ENCODE data around the gene LYZ.

The LYZ gene

DNA sequence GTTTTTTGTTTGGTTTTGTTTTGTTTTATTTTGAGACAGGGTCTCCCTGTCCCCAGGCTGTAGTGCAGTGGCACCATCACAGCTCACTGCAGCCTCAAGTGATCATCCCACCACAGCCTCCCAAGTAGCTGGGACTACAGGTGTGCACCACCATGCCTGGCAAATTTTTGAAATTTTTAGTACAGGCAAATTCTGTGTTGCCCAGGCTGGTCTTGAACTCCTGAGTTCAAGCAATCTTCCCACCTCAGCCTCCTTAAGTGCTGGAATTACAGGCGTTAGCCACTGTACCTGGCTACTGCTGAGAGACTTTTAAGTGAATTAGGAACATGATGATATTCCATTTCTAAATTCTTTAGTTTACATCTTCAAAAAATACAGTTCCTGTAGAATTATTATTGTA, 2.6 kb downstream of the LYZ start:
- Mint-ChIP-seq H3K9me3 (ENCODE audit: low read depth) (no peaks in the 10 kb centered on the region), H3K4me3 (no peak overlapping the region), H3K36me3 (no peaks in the 10 kb centered on the region), H3K27ac (no peak overlapping the region), H3K27me3 (peaks cover under 1% of the 10 kb centered on the region), H3K4me1 (ENCODE audit: low read depth) (peaks cover 5% of the 10 kb centered on the region)

- Mint-ChIP-seq H3K9me3 (ENCODE audit: low read depth) (no peaks in the 10 kb centered on the region), H3K36me3 (no peaks in the 10 kb centered on the region), H3K4me3 (no peak overlapping the region), H3K27ac (no peak overlapping the region), H3K4me1 (ENCODE audit: low read depth) (peaks cover 5% of the 10 kb centered on the region), H3K27me3 (no peaks in the 10 kb centered on the region)
These were observed 3.5 kb downstream of the LYZ start for GRCh38 chr12:69351462-69352236.

GRCh38 chr12:69352904-69353303, 4.7 kb downstream of the LYZ start:
- Mint-ChIP-seq H3K4me1 (ENCODE audit: low read depth) (peaks cover 8% of the 10 kb centered on the region), H3K4me3 (no peak overlapping the region), H3K27ac (no peak overlapping the region)

GRCh38 chr12:69354172-69354555, 6.0 kb downstream of the LYZ start:
- H3K27me3 Mint-ChIP-seq: no peaks in the 10 kb centered on the region
- peaks cover 8% of the 10 kb centered on the region for H3K4me1 Mint-ChIP-seq (ENCODE audit: low read depth)

More at GRCh38 chr12:69352904-69353303, 4.7 kb downstream of the LYZ start:
- no peaks in the 10 kb centered on the region for H3K9me3 Mint-ChIP-seq (ENCODE audit: low read depth)
- H3K36me3 Mint-ChIP-seq: no peaks in the 10 kb centered on the region
- no peaks in the 10 kb centered on the region for H3K27me3 Mint-ChIP-seq

GRCh38 chr12:69354556-69355187, 6.5 kb downstream of the LYZ start:
- H3K4me3 Mint-ChIP-seq: no peak overlapping the region
- peaks cover 12% of the 10 kb centered on the region for H3K4me1 Mint-ChIP-seq (ENCODE audit: low read depth)
- no peak overlapping the region for H3K27ac Mint-ChIP-seq
- H3K36me3 Mint-ChIP-seq: no peaks in the 10 kb centered on the region
- no peaks in the 10 kb centered on the region for H3K27me3 Mint-ChIP-seq
- H3K9me3 Mint-ChIP-seq (ENCODE audit: low read depth): no peaks in the 10 kb centered on the region

More at GRCh38 chr12:69354172-69354555, 6.0 kb downstream of the LYZ start:
- no peaks in the 10 kb centered on the region for H3K36me3 Mint-ChIP-seq
- no peaks in the 10 kb centered on the region for H3K9me3 Mint-ChIP-seq (ENCODE audit: low read depth)
- no peak overlapping the region for H3K27ac Mint-ChIP-seq
- no peak overlapping the region for H3K4me3 Mint-ChIP-seq

GRCh38 chr12:69355363-69356028, 7.3 kb downstream of the LYZ start:
- H3K27me3 Mint-ChIP-seq: no peaks in the 10 kb centered on the region
- no peaks in the 10 kb centered on the region for H3K36me3 Mint-ChIP-seq
- no peak overlapping the region for H3K27ac Mint-ChIP-seq
- no peak overlapping the region for H3K4me3 Mint-ChIP-seq
- peaks cover 17% of the 10 kb centered on the region for H3K4me1 Mint-ChIP-seq (ENCODE audit: low read depth)
- H3K9me3 Mint-ChIP-seq (ENCODE audit: low read depth): no peaks in the 10 kb centered on the region

DNA sequence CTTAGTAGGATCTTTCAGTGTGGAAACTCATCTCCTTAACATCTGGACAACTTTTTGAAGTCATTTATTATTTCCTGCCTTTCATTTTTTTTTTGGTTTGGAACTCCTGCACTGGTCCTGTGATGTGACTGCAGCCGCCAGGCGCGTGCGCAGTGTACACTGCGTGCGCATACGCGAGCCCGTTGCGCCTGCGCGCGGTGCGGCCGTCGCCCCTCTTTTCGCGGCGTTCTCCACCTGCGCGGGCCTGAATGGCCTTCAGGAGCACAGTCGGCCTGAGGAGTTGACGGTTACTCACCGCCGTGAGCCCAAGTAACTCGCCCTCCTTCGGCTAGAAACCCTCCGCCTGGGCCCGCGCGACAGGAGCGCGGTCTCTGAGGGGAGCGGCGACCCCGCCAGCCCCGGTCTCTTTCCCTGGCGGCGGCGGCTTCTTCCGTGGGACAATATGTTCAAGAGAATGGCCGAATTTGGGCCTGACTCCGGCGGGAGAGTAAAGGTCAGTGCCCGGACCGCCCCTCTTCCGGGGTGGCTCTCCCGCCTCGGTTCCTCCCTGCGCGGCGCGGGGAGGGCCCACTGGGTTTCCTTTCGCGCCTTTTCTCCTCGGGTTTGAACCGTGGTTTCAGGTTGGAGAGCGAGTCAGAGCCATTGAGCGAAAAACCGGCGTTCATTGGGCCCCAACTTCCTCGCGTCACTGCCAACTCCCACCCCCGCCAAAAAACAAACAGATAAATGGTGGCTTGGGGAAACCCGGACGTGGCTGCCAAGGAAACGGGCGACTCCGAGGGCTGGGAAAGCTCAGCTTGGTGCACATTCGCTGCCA, 11.6 kb downstream of the LYZ start, which contains the start of gene YEATS4:
Gene YEATS4 (plus strand): TSS at position 213 of the 817 bp plus-strand sequence. CDS start 230 bp downstream, at position 443.
- H3K9me3 Mint-ChIP-seq (ENCODE audit: low read depth): no peaks in the 10 kb centered on the region
- H3K36me3 Mint-ChIP-seq: peaks cover 4% of the 10 kb centered on the region

GRCh38 chr12:69360348-69360672, 12.1 kb downstream of the LYZ start:
- Mint-ChIP-seq H3K4me1 (ENCODE audit: low read depth) (peaks cover 30% of the 10 kb centered on the region), H3K36me3 (peaks cover 4% of the 10 kb centered on the region), H3K9me3 (ENCODE audit: low read depth) (no peaks in the 10 kb centered on the region), H3K4me3 (peak overlapping the region; percentile 95), H3K27ac (peak overlapping the region; percentile 94), H3K27me3 (no peaks in the 10 kb centered on the region)

More for the DNA sequence above, 11.6 kb downstream of the LYZ start, which contains the start of gene YEATS4:
- Mint-ChIP-seq H3K4me1 (ENCODE audit: low read depth) (peaks cover 30% of the 10 kb centered on the region), H3K27ac (peak within 1 kb of the TSS; percentile 94), H3K27me3 (no peaks in the 10 kb centered on the region), H3K4me3 (peak within 1 kb of the TSS; percentile 95)

DNA sequence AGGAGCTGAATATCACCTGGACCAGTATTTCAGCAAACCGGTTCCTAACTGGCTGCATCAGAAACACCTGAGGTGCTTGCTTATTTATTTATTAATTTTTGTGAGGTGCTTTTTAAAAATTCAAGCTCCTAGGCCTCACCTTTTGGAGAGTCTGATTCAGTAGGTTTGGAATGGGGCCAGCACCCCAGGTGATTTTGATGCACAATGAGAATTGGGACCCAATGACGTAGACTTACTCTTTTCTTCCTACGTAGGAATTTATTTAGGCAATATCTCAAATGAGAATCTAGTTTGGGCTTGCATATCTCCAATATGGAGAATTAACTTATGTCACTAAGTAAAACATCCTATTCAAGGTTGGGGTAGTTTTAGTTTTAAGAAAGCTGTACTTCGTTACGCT, 18.6 kb downstream of the LYZ start:
- Mint-ChIP-seq H3K36me3 (peaks cover 12% of the 10 kb centered on the region), H3K4me3 (no peak overlapping the region), H3K27ac (no peak overlapping the region), H3K27me3 (no peaks in the 10 kb centered on the region), H3K4me1 (ENCODE audit: low read depth) (peaks cover 19% of the 10 kb centered on the region), H3K9me3 (ENCODE audit: low read depth) (no peaks in the 10 kb centered on the region)

- H3K27ac Mint-ChIP-seq: no peak overlapping the region
- peaks cover 16% of the 10 kb centered on the region for H3K4me1 Mint-ChIP-seq (ENCODE audit: low read depth)
- peaks cover 19% of the 10 kb centered on the region for H3K36me3 Mint-ChIP-seq
- no peaks in the 10 kb centered on the region for H3K9me3 Mint-ChIP-seq (ENCODE audit: low read depth)
- H3K4me3 Mint-ChIP-seq: no peak overlapping the region
- no peaks in the 10 kb centered on the region for H3K27me3 Mint-ChIP-seq
These were observed 20.0 kb downstream of the LYZ start for GRCh38 chr12:69368171-69368570.

GRCh38 chr12:69383074-69383473, 34.9 kb downstream of the LYZ start:
- Mint-ChIP-seq H3K9me3 (ENCODE audit: low read depth) (no peaks in the 10 kb centered on the region), H3K27me3 (no peaks in the 10 kb centered on the region), H3K36me3 (peaks cover 16% of the 10 kb centered on the region), H3K4me1 (ENCODE audit: low read depth) (no peaks in the 10 kb centered on the region), H3K27ac (no peak overlapping the region), H3K4me3 (no peak overlapping the region)

GRCh38 chr12:69385038-69385437, 36.9 kb downstream of the LYZ start:
- H3K4me3 Mint-ChIP-seq: no peak overlapping the region
- peaks cover 8% of the 10 kb centered on the region for H3K36me3 Mint-ChIP-seq
- no peak overlapping the region for H3K27ac Mint-ChIP-seq
- no peaks in the 10 kb centered on the region for H3K9me3 Mint-ChIP-seq (ENCODE audit: low read depth)
- H3K27me3 Mint-ChIP-seq: no peaks in the 10 kb centered on the region
- H3K4me1 Mint-ChIP-seq (ENCODE audit: low read depth): no peaks in the 10 kb centered on the region

DNA sequence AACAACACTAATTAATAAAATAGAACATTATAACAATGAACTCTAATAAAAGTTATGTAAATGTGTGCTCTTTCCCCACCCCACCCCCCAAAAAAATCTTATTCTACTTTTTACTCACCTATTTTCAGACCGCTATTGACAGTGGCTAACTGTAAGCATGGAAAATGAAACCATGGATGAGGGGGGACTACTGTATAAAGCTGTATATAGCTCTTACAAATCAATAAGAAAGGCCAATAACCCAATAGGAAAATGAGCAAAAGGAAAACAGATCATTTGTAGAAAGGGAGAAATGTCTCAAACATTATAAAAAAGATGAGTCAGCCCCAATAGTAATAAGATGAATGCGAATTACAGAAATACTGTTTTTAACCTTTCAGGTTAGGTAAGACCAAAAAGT, 38.7 kb downstream of the LYZ start:
- H3K27ac Mint-ChIP-seq: no peak overlapping the region
- H3K4me3 Mint-ChIP-seq: no peak overlapping the region
- no peaks in the 10 kb centered on the region for H3K27me3 Mint-ChIP-seq
- H3K9me3 Mint-ChIP-seq (ENCODE audit: low read depth): no peaks in the 10 kb centered on the region
- peaks cover 7% of the 10 kb centered on the region for H3K36me3 Mint-ChIP-seq
- peaks cover 1% of the 10 kb centered on the region for H3K4me1 Mint-ChIP-seq (ENCODE audit: low read depth)

DNA sequence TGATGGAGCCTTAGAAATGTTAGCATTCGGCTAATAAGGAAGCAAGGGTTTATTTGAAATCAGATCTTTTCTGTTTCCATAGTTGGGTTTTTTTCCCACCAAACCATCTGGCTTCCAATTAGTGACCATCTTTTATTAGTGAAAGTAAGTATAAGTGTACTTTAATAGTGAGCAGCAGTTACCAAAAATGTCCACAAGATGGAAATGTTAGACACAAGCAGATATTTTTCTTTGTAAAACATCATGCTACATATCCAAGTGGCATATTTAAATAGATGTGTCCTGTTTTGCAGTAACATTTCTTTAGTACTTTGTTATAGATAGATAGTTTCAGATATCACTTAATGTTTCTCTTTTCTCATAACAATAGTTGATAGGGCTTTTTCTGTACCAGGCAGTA, 40.2 kb downstream of the LYZ start:
- Mint-ChIP-seq H3K27ac (no peak overlapping the region), H3K4me3 (no peak overlapping the region), H3K27me3 (no peaks in the 10 kb centered on the region), H3K36me3 (peaks cover 11% of the 10 kb centered on the region), H3K4me1 (ENCODE audit: low read depth) (peaks cover 7% of the 10 kb centered on the region), H3K9me3 (ENCODE audit: low read depth) (no peaks in the 10 kb centered on the region)
